Nephron progenitor cell (in vitro differentiated cells): ENCODE data around the gene SIRT7.

ENCODE experiments used
- DNase-seq: peaks from one replicate; pipeline ENCODE4 v3.0.0; 2021
- H3K27ac Mint-ChIP-seq: 2 replicates; pipeline ENCODE4 v1.8.0; 2021; ENCODE audit warnings: mild to moderate bottlenecking, moderate library complexity, mixed read lengths
- H3K27me3 Mint-ChIP-seq: 2 replicates; pipeline ENCODE4 v1.8.0; 2021; ENCODE audit warnings: mild to moderate bottlenecking, low read depth, mixed read lengths; ENCODE audit not compliant: poor library complexity
- H3K36me3 Mint-ChIP-seq: 2 replicates; pipeline ENCODE4 v1.8.0; 2021; ENCODE audit warnings: low read depth, mixed read lengths
- H3K4me1 Mint-ChIP-seq: 2 replicates; pipeline ENCODE4 v1.8.0; 2021; ENCODE audit warnings: mixed read lengths
- H3K4me3 Mint-ChIP-seq: 2 replicates; pipeline ENCODE4 v1.8.0; 2021; ENCODE audit warnings: mild to moderate bottlenecking, moderate library complexity, mixed read lengths
- H3K9me3 Mint-ChIP-seq: 2 replicates; pipeline ENCODE4 v1.8.0; 2021; ENCODE audit warnings: mild to moderate bottlenecking, moderate library complexity, mixed read lengths
- CTCF ChIP-seq: fragments of 200-600 bp; sonication (generic); IDR thresholded peaks from 2 replicates; pipeline ENCODE4 v1.5.0; 2021; ENCODE audit warnings: antibody characterized with exemption

SIRT7 gene

GRCh38 chr17:81908793-81909192, 9.2 kb downstream of the SIRT7 start:
- Mint-ChIP-seq H3K27ac (no peak overlapping the region), H3K9me3 (no peaks in the 10 kb centered on the region)

GRCh38 chr17:81907219-81908145, 10.5 kb downstream of the SIRT7 start:
- DNase-seq, result no peak
- Mint-ChIP-seq H3K4me1 (peaks cover 5% of the 10 kb centered on the region), H3K27ac (no peak overlapping the region), H3K36me3 (no peaks in the 10 kb centered on the region), H3K9me3 (no peaks in the 10 kb centered on the region), H3K4me3 (no peak overlapping the region), H3K27me3 (peaks cover 8% of the 10 kb centered on the region)
- no peak for TF ChIP-seq CTCF

More at GRCh38 chr17:81908793-81909192, 9.2 kb downstream of the SIRT7 start:
- DNase-seq, result no peak
- Mint-ChIP-seq H3K36me3 (peaks cover 10% of the 10 kb centered on the region), H3K4me1 (peaks cover 5% of the 10 kb centered on the region), H3K4me3 (no peak overlapping the region), H3K27me3 (peaks cover 3% of the 10 kb centered on the region)
- no peak for TF ChIP-seq CTCF

- TF ChIP-seq CTCF, result no peak
- no peak overlapping the region for H3K27ac Mint-ChIP-seq
Observed at GRCh38 chr17:81906476-81907218, 11.3 kb downstream of the SIRT7 start.

GRCh38 chr17:81905993-81906392, 12.0 kb downstream of the SIRT7 start:
- Mint-ChIP-seq H3K36me3 (peaks cover 5% of the 10 kb centered on the region), H3K27me3 (peaks cover 13% of the 10 kb centered on the region), H3K9me3 (no peaks in the 10 kb centered on the region), H3K27ac (no peak overlapping the region), H3K4me3 (no peak overlapping the region), H3K4me1 (peaks cover 10% of the 10 kb centered on the region)
- no peak for DNase-seq
- TF ChIP-seq CTCF, result no peak

More at GRCh38 chr17:81906476-81907218, 11.3 kb downstream of the SIRT7 start:
- peaks cover 7% of the 10 kb centered on the region for H3K27me3 Mint-ChIP-seq
- peaks cover 5% of the 10 kb centered on the region for H3K4me1 Mint-ChIP-seq
- no peak overlapping the region for H3K4me3 Mint-ChIP-seq
- no peaks in the 10 kb centered on the region for H3K9me3 Mint-ChIP-seq
- DNase-seq, result no peak
- H3K36me3 Mint-ChIP-seq, result no peaks in the 10 kb centered on the region

- Mint-ChIP-seq H3K36me3 (peaks cover 9% of the 10 kb centered on the region), H3K9me3 (no peaks in the 10 kb centered on the region), H3K27ac (no peak overlapping the region), H3K4me3 (no peak overlapping the region), H3K27me3 (peaks cover 18% of the 10 kb centered on the region), H3K4me1 (peaks cover 14% of the 10 kb centered on the region)
- DNase-seq, result no peak
- TF ChIP-seq CTCF, result no peak
Observed at GRCh38 chr17:81905424-81905875, 12.5 kb downstream of the SIRT7 start.
